Measurements from ENCODE around the gene PLXDC2.

GRCh38 chr10:19789607-19790006, 26.6 kb upstream of the PLXDC2 start:
- TF ChIP-seq CTCF (IDR thresholded peaks at IDR 0.05 in 8 of 11, conservative IDR thresholded peaks at IDR 0.05 in 3 of 11), result no peak
- no peak for TF ChIP-seq POLR2A (IDR thresholded peaks at IDR 0.05)
- TF ChIP-seq POLR2AphosphoS5 (IDR thresholded peaks at IDR 0.05), result no peak
